HG02610 (cell line): ENCODE data around the gene NRCAM.

ENCODE experiments used
- ATAC-seq: cut with Tn5 transposase; IDR thresholded peaks from one replicate; pipeline ENCODE4 v1.9.1; 2021; ENCODE audit warnings: mild to moderate bottlenecking, moderate library complexity; ENCODE audit not compliant: unreplicated experiment

The NRCAM gene

DNA sequence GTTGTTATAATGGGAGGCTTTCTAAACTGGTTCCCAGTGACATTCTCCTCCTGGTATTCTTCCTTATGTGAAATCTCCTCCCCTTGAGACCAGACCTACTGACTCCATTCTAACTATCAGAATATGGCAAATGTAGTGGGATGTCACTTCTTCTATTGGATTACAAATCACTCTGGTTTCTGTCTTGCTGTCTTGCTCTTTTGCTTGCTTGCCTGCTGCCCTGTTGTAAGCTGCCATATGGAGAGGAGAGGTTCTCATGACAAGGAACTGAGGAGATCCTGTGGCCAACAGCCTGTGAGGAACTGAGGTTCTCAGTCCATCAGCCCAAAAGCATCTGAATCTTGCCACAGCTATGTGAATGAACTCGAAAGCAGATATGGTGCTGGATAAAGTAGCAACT lies 4.7 kb upstream of the NRCAM start:
- no peak for ATAC-seq

DNA sequence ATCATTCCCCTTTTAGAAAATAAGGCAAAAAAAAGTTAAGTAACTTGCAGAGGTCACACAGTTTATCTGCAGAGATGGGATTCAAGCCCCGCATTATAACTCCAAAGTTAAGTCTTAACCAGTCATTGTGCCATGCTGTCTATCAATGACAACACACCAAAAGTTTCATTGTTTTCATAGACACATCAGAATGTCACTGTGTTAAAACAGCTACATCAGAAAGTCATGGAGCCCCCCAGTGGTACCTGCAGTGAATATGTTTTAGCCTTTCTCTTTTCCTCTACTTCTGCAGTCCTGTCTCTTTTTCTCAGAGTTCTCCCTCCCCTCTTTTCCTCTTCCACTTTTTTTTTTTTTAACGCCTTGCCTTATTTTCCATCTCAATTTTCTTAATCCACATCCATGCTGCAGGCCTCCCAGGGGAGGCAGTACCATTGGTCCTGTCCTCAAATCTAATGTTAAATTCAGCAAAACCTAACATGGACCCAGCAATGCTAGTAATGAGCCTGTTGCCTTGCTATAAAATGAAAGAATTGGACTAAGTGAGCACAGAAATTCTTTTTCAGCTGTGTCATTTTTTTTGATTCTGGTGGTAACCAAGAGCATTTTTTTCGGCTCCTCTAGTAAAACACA lies 3.8 kb upstream of the NRCAM start:
- ATAC-seq, result peak; percentile 24

- no peak for ATAC-seq
These were observed 1.6 kb upstream of the NRCAM start for GRCh38 chr7:108457871-108458270.

GRCh38 chr7:108456845-108457540 lies 757 bp upstream of the NRCAM start:
- ATAC-seq, result no peak

GRCh38 chr7:108455551-108455997 lies 662 bp downstream of the NRCAM start:
- peak; percentile 24 for ATAC-seq

DNA sequence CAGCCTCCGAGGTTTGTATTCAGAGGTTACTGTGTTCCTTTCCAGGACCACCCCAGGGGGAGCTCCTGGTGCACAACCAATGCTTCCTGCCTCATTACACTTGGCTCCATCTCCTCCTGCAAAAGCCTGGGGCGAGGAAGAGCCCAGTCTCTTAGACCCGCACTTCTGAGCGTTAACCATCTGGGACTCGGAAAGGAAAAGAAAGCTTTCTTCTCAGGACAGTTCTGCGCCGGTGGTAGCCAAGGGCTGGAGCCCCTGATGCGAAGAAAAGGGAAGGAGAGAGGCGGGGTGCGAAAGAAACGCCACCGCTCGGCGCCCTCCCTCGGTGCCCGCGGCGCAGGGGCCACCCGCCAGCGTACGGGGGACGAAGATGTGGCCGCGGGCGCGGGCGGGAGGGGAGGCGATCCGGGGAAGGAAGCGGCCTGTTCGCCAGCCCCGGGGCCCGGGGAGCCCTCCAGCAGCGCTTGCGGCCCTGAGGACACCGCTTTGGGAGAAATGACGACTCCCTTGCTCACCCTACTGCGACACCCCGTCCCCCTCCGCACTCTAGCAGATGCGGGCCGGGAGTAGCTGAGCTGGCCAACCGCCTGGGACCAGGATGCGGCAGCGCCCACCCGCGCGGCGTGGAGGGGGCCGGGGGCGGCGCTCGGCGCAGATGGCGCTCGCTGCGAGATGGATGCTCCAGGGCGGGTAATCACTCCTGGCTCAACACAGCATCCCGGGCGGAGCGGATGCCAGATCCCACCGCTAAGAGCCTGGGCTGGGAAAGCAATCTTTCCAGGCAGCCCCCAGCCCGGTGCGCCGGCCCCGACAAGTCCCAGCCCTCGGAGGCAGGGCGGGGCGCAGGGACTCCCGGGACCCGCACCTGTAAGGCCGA lies 1.3 kb downstream of the NRCAM start:
- ATAC-seq, result peak; percentile 20

DNA sequence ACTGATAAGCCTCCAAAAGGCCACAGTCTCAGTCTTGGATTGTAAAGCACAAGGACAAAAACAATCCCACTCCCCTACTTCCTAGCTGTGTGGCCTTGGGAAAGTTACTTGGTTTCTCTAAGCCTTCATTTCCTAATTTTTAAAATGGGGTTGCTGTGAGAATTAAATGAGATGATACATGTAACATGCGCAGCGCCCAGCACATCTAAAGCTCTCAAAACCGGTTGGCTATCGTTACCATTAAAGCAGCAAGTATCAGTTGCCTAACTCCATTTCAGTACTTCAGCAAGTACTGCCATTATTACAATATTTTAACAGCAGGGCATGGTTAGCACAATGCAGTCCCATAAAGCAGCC lies 1.9 kb downstream of the NRCAM start:
- ATAC-seq, result no peak

DNA sequence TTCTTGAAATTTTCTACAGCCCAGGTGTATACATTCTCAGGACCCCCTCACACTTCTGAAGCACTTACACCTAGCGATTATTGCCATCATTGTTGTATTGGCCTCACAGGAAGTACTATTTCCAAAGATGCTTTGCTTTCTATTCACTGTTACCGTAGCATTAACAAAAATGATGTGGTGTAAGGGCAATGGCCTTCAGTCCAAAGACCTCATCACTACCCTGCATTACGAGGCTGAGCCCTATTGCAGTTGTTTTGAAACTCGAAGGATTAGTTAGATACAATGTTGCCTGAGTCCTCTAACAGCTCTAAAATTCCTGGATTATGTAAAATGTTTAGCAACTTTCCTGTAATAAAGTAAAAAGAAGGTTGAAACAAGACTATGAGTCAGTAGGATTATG lies 2.9 kb downstream of the NRCAM start:
- ATAC-seq, result no peak

DNA sequence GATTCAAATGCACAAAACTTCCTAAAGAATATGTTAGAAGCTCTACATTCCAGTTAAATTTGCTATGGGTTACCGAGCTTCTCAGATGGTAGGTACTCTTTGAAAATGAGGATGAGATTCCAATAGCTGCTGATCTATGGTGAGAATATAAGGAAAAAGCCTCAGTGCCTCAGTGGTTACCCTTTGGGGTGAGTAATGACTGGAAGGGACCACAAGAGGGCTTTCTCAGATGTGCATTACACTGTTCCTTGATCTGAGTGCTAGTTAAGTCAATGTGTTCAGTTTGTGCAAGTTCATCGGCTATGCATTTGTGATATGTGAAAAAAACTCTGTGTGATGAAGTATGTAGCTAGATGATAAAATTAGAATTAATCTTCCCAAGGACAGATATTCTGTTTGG lies 3.5 kb downstream of the NRCAM start:
- ATAC-seq, result peak; percentile 26

- ATAC-seq, result no peak
These were observed 4.9 kb downstream of the NRCAM start for GRCh38 chr7:108451296-108451848.

DNA sequence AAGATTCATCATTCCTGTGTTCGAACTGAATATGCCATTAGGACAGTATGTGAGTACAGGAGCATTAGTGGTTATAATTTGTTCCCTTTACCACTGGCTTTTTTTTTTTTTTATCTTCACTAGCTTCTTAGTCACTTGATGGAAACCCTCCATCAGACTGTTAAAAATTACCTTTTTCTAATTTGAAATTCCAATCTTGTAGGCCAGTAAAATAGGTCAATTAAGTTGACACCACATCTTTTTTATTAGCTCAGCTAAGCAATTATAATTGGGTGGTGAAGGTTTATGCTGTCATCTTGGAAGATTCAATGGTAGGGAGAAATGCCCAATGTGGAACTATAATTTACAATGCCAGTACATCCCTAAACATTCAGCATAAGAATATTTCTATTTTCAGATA lies 6.1 kb downstream of the NRCAM start:
- no peak for ATAC-seq

DNA sequence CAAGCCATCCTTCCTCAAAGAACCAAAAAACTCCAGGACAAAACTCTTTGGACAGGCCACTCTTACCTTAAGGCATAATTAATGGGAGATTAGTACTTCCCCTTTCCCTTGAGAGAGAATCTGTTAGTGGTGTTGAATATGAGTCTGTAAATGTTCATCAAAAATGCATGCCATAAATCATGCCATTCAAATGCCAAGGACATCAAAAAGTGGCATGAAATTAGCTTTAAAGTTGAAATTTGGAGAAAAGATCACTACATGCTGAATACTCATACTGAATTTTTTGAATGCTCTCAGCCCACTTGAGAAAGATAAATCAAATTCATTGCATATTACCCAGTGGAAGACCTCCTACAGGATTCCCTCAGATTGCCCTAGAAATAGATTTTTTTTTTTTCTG lies 6.7 kb downstream of the NRCAM start:
- ATAC-seq, result no peak

DNA sequence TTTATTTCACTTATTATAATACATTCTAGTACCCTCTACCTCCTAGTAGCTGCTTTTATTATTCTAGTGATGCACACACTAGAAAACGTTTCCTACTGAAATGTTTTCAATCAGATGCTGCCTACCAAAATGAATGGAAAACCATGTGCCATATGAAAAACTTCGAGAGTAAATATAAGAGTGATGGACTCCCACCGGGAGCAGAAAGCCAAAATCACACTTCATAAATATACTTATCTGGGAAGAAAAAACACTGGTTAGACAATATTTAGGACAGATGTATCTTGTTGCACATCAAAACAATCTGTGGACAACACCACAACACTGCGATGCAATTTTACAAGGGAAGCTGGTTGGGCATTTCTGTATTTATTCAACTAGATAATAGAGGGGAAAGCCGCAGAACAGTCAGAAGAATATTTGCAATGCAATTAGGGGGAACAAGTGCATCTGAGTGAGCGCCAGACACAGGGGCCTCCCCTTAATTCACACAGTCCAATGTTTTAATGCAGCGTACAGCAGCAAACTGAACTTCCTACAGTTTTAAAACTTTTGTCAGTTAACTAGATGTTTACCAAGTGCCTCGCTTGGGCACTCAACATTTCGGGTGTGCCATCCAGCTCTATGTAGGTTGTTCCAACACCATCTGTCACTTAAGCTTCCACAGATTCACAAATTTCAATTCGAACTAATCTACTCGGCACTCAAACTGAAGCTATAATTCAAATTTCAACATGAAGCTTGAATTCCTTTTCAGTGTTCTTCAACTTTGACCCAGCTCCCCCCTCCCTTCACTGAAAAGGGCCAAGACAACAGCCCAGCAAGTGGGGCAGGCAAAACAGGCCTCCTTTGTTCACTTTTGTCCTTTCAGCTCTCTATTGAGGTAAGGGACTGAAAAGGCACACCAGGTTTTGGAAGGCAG lies 7.4 kb downstream of the NRCAM start:
- peak; percentile 67 for ATAC-seq

DNA sequence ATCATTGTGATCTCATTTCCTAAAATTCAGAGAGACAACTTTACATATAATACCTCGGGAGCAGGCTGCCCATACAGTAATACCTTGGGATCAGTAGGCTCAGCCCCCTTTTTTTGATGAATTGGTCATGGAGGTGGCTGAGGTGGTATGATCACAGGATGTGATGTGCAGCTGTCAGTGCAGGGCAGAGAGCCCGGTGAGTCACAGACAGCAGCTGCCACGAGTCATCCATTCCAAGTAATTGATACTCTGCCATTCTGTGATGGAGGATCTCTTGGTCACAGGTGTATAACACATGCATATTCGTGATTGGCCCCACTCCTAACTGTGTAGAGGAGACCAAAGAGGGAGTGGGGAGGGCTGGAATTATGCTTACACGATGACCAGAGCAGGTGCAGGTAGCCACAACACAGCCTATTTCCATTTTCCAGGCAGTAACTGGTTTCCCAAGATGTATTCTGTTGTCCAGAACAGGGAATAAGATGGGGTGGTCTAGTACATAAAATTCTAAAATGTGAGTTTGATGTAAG lies 14.1 kb downstream of the NRCAM start:
- peak; percentile 79 for ATAC-seq

- ATAC-seq, result no peak
These were observed 14.8 kb downstream of the NRCAM start for GRCh38 chr7:108441392-108441955.

DNA sequence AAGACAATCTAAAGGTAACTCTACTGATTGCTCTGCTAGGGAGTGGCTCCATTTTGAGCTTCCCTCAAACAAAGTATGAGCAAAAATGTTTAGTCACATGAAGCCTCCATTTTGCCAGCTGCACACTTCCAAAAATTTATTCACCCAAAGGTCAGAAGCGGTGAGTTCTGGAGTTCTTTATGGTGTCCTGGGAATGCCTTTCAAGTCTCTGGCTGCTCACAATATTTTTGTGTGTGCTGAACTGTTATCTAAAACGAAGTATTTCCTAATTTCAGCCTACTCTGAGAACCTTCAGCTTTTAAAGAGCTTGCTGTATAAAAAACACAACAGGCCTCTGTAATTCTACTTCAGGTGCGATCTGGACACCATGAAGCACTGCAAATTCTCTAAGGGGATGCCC lies 15.6 kb downstream of the NRCAM start:
- ATAC-seq, result no peak

- no peak for ATAC-seq
These were observed 19.3 kb downstream of the NRCAM start for GRCh38 chr7:108436906-108437305.

DNA sequence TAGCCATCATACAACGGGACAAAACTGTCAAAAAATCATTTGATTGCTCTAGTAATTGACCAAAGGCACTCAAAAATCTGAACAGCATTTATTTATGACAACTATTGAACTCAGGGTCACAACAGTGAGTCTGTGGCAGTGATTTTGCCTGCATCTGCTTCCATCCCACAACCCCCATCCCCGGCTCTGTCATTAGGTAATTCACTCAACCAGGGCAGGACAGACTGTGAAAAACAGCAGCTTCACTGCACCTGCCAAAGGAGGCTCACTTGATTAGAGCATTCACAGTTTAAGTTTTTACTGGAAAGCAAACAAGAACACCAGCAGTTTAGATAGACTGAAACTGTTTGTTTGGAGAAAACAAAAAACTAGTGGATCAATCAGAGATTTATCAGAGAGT lies 22.2 kb downstream of the NRCAM start:
- ATAC-seq, result no peak

DNA sequence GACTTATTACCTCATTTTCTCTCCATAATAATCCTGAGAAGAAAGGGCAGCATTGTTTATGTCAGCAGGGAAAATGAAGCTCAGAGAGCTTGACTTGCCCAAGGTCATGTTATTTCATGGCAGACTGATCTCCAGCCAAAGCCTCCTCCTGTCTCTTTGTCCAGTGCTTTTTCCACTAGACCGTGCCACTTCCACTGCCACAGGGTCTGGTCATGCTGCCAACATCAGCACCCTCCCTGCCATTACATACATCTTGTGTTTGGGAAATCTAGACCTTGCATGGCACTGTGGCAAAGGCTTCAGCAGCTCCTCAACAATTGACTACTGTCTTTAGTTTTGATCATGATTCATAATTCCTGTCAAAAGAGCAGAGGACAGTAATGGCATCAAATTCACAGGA lies 25.1 kb downstream of the NRCAM start:
- ATAC-seq, result no peak

GRCh38 chr7:108430664-108431063 lies 25.6 kb downstream of the NRCAM start:
- ATAC-seq, result no peak
